Stimulated activated CD4-positive, alpha-beta T cell treated with anti-CD3 and anti-CD28 coated beads, Interleukin-4, amount 100 ng/mL, for 1 hour (primary cell): Measurements from ENCODE around the gene GRB14.

Experiments used
- DNase-seq: peaks from one replicate; pipeline ENCODE4 v3.0.0-alpha.2; 2020

GRB14 gene

GRCh38 chr2:164613321-164613982, 7.8 kb downstream of the GRB14 start:
- no peak for DNase-seq

GRCh38 chr2:164609790-164610189, 11.5 kb downstream of the GRB14 start:
- DNase-seq, result no peak

- DNase-seq, result no peak
Measured at GRCh38 chr2:164606557-164606956, 14.7 kb downstream of the GRB14 start.

GRCh38 chr2:164605295-164605694, 16.0 kb downstream of the GRB14 start:
- no peak for DNase-seq

GRCh38 chr2:164600763-164601162, 20.5 kb downstream of the GRB14 start:
- no peak for DNase-seq

GRCh38 chr2:164599954-164600589, 21.2 kb downstream of the GRB14 start:
- DNase-seq, result no peak

- no peak for DNase-seq
Measured at GRCh38 chr2:164597983-164598382, 23.3 kb downstream of the GRB14 start.

- DNase-seq, result no peak
Measured at GRCh38 chr2:164595031-164595430, 26.3 kb downstream of the GRB14 start.

- DNase-seq, result no peak
Measured at GRCh38 chr2:164593959-164594358, 27.3 kb downstream of the GRB14 start.

- no peak for DNase-seq
Measured at GRCh38 chr2:164593541-164593940, 27.7 kb downstream of the GRB14 start.

- no peak for DNase-seq
Measured at GRCh38 chr2:164589522-164589921, 31.8 kb downstream of the GRB14 start.

GRCh38 chr2:164581050-164581449, 40.2 kb downstream of the GRB14 start:
- no peak for DNase-seq

GRCh38 chr2:164574931-164575330, 46.4 kb downstream of the GRB14 start:
- no peak for DNase-seq

- DNase-seq, result no peak
Measured at GRCh38 chr2:164570475-164570874, 50.8 kb downstream of the GRB14 start.

GRCh38 chr2:164569378-164569777, 51.9 kb downstream of the GRB14 start:
- no peak for DNase-seq

- no peak for DNase-seq
Measured at GRCh38 chr2:164568317-164568716, 53.0 kb downstream of the GRB14 start.

- DNase-seq, result no peak
Measured at GRCh38 chr2:164567335-164567989, 53.8 kb downstream of the GRB14 start.

GRCh38 chr2:164565359-164565758, 55.9 kb downstream of the GRB14 start:
- DNase-seq, result no peak

- no peak for DNase-seq
Measured at GRCh38 chr2:164562666-164563065, 58.6 kb downstream of the GRB14 start.

- DNase-seq, result no peak
Measured at GRCh38 chr2:164561991-164562390, 59.3 kb downstream of the GRB14 start.

GRCh38 chr2:164561416-164561815, 59.9 kb downstream of the GRB14 start:
- DNase-seq, result no peak

GRCh38 chr2:164560902-164561301, 60.4 kb downstream of the GRB14 start:
- DNase-seq, result no peak

- no peak for DNase-seq
Measured at GRCh38 chr2:164560181-164560792, 61.0 kb downstream of the GRB14 start.

GRCh38 chr2:164558450-164558849, 62.8 kb downstream of the GRB14 start:
- DNase-seq, result no peak
